ENCODE results near the gene PAK4. TPM values are rescaled to one million over a fixed set of nuclear protein-coding genes. Genes with fewer than 3 reads are reported as not detected.

The PAK4 gene
- total RNA-seq, 1 experiment from 2014 or later = 69.8 TPM

DNA sequence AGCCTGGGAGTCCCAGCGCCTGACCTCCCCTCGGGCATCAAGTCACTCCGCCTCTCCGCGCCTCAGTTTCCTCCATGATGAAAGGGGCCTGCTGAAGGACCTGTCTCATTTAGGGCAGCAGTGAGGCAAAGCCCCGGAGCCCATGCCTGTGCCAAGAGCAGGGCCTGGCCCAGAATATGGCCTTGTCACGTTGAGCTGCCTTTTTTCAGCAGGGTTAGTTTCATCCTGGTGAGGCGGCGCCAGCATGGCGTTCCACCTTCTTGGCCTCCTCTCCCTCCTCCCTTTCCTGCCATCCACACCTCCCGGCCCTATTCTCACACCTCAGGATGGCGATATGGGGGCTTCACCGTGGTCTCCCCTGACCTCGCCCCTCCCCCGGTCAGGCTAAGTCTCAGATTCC, 30.2 kb downstream of the PAK4 start:
- POLR2A ChIA-PET = interaction anchor here (0.6 to 2.2 kb wide), 2 partner anchors 10 to 847 kb away, joined by 4 to 9 read pairs; no protein-coding TSS in a partner anchor
- CTCF ChIA-PET = interaction anchor here (0.6 to 2.9 kb wide), 8 partner anchors 9 to 180 kb away, joined by 3 to 21 read pairs (median 5); no protein-coding TSS in a partner anchor

DNA sequence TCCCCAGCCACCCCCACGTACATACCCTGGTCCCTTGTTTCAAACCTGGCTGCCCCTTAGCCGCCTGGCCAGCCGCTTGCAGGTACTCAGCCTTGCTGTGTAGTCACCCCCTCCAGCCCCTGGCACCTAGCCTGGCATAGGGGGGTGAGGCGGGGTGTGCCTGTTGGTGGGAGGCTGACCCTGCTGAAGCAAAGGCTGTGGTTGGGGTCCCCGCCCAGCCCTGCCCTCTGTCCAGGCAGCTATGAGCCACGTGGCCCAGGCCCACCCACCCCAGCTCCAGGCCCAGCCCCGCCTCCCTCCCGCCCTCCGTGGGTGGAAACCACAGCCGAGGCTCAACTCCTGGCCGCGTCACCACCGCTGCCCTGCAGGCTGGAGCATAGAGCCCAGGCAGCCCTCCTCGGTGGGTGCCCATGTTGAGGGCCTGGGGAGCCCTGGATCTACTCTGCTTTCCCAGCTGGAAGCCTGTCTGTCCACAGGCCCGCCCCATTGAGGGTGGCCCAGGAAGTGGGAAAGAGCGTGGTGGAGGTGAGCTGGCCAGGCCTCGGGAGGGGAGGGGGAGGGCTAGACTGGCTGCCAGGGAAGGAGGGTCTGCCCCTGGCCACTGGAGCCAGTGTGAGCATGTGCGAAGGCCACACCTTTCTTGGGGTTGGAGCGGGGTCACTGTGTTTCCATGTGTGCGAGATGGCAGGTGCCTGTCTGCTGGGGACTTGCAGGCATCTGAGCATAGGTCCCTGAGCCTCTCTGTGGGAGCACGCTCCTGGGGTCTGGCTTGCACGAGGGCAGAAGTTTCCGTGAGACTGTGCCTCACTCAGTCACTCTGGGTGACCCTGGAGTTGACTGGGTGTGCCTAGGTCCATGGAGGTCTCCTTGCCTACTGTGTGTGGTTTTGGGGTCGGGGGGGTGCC, 31.0 kb downstream of the PAK4 start:
- TF ChIP-seq NFE2L1 (CRISPR knock-in tag; IDR thresholded peaks at IDR 0.05) (no peak), NFATC4 (CRISPR knock-in tag; IDR thresholded peaks at IDR 0.05) (no peak), TP53 (CRISPR knock-in tag; IDR thresholded peaks at IDR 0.05) (no peak), CREM (CRISPR knock-in tag; IDR thresholded peaks at IDR 0.05) (no peak), ZNF232 (CRISPR knock-in tag; IDR thresholded peaks at IDR 0.05) (no peak), NR2C2 (CRISPR knock-in tag; IDR thresholded peaks at IDR 0.05) (no peak), SMAD4 (CRISPR knock-in tag; IDR thresholded peaks at IDR 0.05) (no peak), CREB1 (CRISPR knock-in tag; IDR thresholded peaks at IDR 0.05) (no peak), ZNF263 (CRISPR knock-in tag; IDR thresholded peaks at IDR 0.05; ENCODE audit: low read depth) (no peak)
- TF ChIP-seq, protein P1, sequence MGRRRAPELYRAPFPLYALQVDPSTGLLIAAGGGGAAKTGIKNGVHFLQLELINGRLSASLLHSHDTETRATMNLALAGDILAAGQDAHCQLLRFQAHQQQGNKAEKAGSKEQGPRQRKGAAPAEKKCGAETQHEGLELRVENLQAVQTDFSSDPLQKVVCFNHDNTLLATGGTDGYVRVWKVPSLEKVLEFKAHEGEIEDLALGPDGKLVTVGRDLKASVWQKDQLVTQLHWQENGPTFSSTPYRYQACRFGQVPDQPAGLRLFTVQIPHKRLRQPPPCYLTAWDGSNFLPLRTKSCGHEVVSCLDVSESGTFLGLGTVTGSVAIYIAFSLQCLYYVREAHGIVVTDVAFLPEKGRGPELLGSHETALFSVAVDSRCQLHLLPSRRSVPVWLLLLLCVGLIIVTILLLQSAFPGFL (CRISPR knock-in tag; IDR thresholded peaks at IDR 0.05; ENCODE audit: borderline replicate concordance) = no peak
- TF ChIP-seq, protein P2, sequence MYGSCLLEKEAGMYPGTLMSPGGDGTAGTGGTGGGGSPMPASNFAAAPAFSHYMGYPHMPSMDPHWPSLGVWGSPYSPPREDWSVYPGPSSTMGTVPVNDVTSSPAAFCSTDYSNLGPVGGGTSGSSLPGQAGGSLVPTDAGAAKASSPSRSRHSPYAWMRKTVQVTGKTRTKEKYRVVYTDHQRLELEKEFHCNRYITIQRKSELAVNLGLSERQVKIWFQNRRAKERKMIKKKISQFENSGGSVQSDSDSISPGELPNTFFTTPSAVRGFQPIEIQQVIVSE (CRISPR knock-in tag; IDR thresholded peaks at IDR 0.05; ENCODE audit: borderline replicate concordance) = no peak
- TF ChIP-seq, protein P3, sequence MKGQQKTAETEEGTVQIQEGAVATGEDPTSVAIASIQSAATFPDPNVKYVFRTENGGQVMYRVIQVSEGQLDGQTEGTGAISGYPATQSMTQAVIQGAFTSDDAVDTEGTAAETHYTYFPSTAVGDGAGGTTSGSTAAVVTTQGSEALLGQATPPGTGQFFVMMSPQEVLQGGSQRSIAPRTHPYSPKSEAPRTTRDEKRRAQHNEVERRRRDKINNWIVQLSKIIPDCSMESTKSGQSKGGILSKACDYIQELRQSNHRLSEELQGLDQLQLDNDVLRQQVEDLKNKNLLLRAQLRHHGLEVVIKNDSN (CRISPR knock-in tag; IDR thresholded peaks at IDR 0.05) = no peak
- no peak for DNase-seq (ENCODE audit: low spot score)
- H3K4me3 Mint-ChIP-seq = no peak overlapping the region
- no peaks in the 10 kb centered on the region; the same call in 1 of the 2 replicates for H3K27me3 Mint-ChIP-seq (ENCODE audit: low read depth)
- peaks cover 40% of the 10 kb centered on the region for H3K4me1 Mint-ChIP-seq
- ChIA-PET POLR2A (interaction anchor here (0.6 to 2.2 kb wide), 2 partner anchors 11 to 846 kb away, joined by 4 to 9 read pairs; no protein-coding TSS in a partner anchor), CTCF (interaction anchor here (0.7 to 2.9 kb wide), 6 partner anchors 10 to 180 kb away, joined by 3 to 21 read pairs (median 5); no protein-coding TSS in a partner anchor)
- H3K27ac Mint-ChIP-seq = no peak overlapping the region
- peaks cover 4% of the 10 kb centered on the region; the same call in 1 of the 2 replicates for H3K36me3 Mint-ChIP-seq
- H3K9me3 Mint-ChIP-seq = no peaks in the 10 kb centered on the region
- ATAC-seq = no peak

More for the DNA sequence above, 30.2 kb downstream of the PAK4 start:
- peaks cover 4% of the 10 kb centered on the region; the same call in 1 of the 2 replicates for H3K36me3 Mint-ChIP-seq
- peaks cover 40% of the 10 kb centered on the region for H3K4me1 Mint-ChIP-seq
- DNase-seq (ENCODE audit: low spot score) = no peak
- ATAC-seq = no peak
- TF ChIP-seq, protein P4, sequence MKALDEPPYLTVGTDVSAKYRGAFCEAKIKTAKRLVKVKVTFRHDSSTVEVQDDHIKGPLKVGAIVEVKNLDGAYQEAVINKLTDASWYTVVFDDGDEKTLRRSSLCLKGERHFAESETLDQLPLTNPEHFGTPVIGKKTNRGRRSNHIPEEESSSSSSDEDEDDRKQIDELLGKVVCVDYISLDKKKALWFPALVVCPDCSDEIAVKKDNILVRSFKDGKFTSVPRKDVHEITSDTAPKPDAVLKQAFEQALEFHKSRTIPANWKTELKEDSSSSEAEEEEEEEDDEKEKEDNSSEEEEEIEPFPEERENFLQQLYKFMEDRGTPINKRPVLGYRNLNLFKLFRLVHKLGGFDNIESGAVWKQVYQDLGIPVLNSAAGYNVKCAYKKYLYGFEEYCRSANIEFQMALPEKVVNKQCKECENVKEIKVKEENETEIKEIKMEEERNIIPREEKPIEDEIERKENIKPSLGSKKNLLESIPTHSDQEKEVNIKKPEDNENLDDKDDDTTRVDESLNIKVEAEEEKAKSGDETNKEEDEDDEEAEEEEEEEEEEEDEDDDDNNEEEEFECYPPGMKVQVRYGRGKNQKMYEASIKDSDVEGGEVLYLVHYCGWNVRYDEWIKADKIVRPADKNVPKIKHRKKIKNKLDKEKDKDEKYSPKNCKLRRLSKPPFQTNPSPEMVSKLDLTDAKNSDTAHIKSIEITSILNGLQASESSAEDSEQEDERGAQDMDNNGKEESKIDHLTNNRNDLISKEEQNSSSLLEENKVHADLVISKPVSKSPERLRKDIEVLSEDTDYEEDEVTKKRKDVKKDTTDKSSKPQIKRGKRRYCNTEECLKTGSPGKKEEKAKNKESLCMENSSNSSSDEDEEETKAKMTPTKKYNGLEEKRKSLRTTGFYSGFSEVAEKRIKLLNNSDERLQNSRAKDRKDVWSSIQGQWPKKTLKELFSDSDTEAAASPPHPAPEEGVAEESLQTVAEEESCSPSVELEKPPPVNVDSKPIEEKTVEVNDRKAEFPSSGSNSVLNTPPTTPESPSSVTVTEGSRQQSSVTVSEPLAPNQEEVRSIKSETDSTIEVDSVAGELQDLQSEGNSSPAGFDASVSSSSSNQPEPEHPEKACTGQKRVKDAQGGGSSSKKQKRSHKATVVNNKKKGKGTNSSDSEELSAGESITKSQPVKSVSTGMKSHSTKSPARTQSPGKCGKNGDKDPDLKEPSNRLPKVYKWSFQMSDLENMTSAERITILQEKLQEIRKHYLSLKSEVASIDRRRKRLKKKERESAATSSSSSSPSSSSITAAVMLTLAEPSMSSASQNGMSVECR (CRISPR knock-in tag; IDR thresholded peaks at IDR 0.05; ENCODE audit: borderline replicate concordance) = no peak
- H3K9me3 Mint-ChIP-seq = no peaks in the 10 kb centered on the region
- H3K27ac Mint-ChIP-seq = peak overlapping the region; percentile 78
- H3K27me3 Mint-ChIP-seq (ENCODE audit: low read depth) = no peaks in the 10 kb centered on the region; the same call in 1 of the 2 replicates
- no peak overlapping the region for H3K4me3 Mint-ChIP-seq
